Measurements from ENCODE around the gene EFNA3. TPM values are rescaled to one million over a fixed set of nuclear protein-coding genes. Genes with fewer than 3 reads are reported as not detected.

EFNA3 gene
- polyA plus RNA-seq, 3 donors, result 0.45 to 1.7 (median 0.92) TPM

GRCh38 chr1:155108296-155108695 is 29.7 kb downstream of the EFNA3 start:
- no peaks in the 10 kb centered on the region for H3K36me3 ChIP-seq (replicated peaks in 1 of 2; ENCODE audit: control insufficient read depth in 1 of 2, insufficient read depth in 2 of 2, low read length in 2 of 2)
- Mint-ChIP-seq H3K27ac (peak overlapping the region in 1 of 7 donors; percentile 33), H3K4me1 (peaks cover 17% of the 10 kb centered on the region), H3K9me3 (no peaks in the 10 kb centered on the region), H3K27me3 (ENCODE audit: low read depth in 3 of 3) (peaks cover 0 to 8% (median 5%) of the 10 kb centered on the region in 3 donors), H3K36me3 (no peaks in the 10 kb centered on the region), H3K4me3 (no peak overlapping the region)
- H3K4me3 ChIP-seq (replicated peaks in 1 of 3; ENCODE audit: low read depth in 2 of 3, low read length in 3 of 3), result no peak overlapping the region
- H2AFZ ChIP-seq (ENCODE audit: insufficient read depth, low read depth, low read length, poor library complexity, severe bottlenecking), result no peak overlapping the region
- no peaks in the 10 kb centered on the region for H3K9me3 ChIP-seq (replicated peaks in 1 of 2; ENCODE audit: control insufficient read depth in 1 of 2, insufficient read depth in 1 of 2, low read length in 2 of 2)
- no peaks in the 10 kb centered on the region for H3K79me2 ChIP-seq (ENCODE audit: insufficient read depth, low read length)
- no peak for TF ChIP-seq CTCF (IDR thresholded peaks at IDR 0.05)
- H3K4me1 ChIP-seq (ENCODE audit: control insufficient read depth in 1 of 2, insufficient read depth in 2 of 2, low read length in 2 of 2), result peaks cover 5% of the 10 kb centered on the region in 2 donors
- H3K27me3 ChIP-seq (ENCODE audit: control insufficient read depth in 2 of 2, insufficient read depth in 2 of 2, low read length in 2 of 2), result no peaks in the 10 kb centered on the region
- DNase-seq, result no peak
- WGBS (ENCODE audit: insufficient coverage), result 95% methylated on average over 4 of the region's 5 CpGs
- no peak overlapping the region for H3K4me2 ChIP-seq (replicated peaks; ENCODE audit: extremely low read depth, low read length, poor library complexity, severe bottlenecking)
- intact Hi-C loops (cut with micrococcal nuclease), result no loop called here
- H3K9ac ChIP-seq (ENCODE audit: insufficient read depth, low read length, poor library complexity, severe bottlenecking), result no peak overlapping the region
- H3K27ac ChIP-seq (ENCODE audit: low read depth in 1 of 2, low read length in 2 of 2), result no peak overlapping the region
- no peaks in the 10 kb centered on the region for H4K20me1 ChIP-seq (ENCODE audit: insufficient read depth, low read length)

GRCh38 chr1:155110381-155110780 is 31.7 kb downstream of the EFNA3 start:
- no peak overlapping the region for H3K4me3 Mint-ChIP-seq
- no peaks in the 10 kb centered on the region for H3K79me2 ChIP-seq (ENCODE audit: insufficient read depth, low read length)
- no peak overlapping the region for H3K27ac Mint-ChIP-seq
- peaks cover 12% of the 10 kb centered on the region for H3K4me1 Mint-ChIP-seq
- H3K4me2 ChIP-seq (replicated peaks; ENCODE audit: extremely low read depth, low read length, poor library complexity, severe bottlenecking), result no peak overlapping the region
- no peaks in the 10 kb centered on the region for H3K27me3 ChIP-seq (ENCODE audit: control insufficient read depth in 2 of 2, insufficient read depth in 2 of 2, low read length in 2 of 2)
- H3K27ac ChIP-seq (ENCODE audit: low read depth in 1 of 2, low read length in 2 of 2), result no peak overlapping the region
- peaks cover 0 to 3% (median 0%) of the 10 kb centered on the region in 7 donors for H3K9me3 Mint-ChIP-seq
- WGBS (ENCODE audit: insufficient coverage), result 100% methylated on average over 3 of the region's 8 CpGs
- H3K9ac ChIP-seq (ENCODE audit: insufficient read depth, low read length, poor library complexity, severe bottlenecking), result no peak overlapping the region
- H3K36me3 Mint-ChIP-seq, result no peaks in the 10 kb centered on the region
- no peaks in the 10 kb centered on the region for H4K20me1 ChIP-seq (ENCODE audit: insufficient read depth, low read length)
- peaks cover 0 to 2% of the 10 kb centered on the region in 2 donors for H3K4me1 ChIP-seq (ENCODE audit: control insufficient read depth in 1 of 2, insufficient read depth in 2 of 2, low read length in 2 of 2)
- H3K4me3 ChIP-seq (replicated peaks in 1 of 3; ENCODE audit: low read depth in 2 of 3, low read length in 3 of 3), result no peak overlapping the region
- H3K9me3 ChIP-seq (replicated peaks in 1 of 2; ENCODE audit: control insufficient read depth in 1 of 2, insufficient read depth in 1 of 2, low read length in 2 of 2), result no peaks in the 10 kb centered on the region
- peaks cover 0 to 9% (median 4%) of the 10 kb centered on the region in 3 donors for H3K27me3 Mint-ChIP-seq (ENCODE audit: low read depth in 3 of 3)
- H2AFZ ChIP-seq (ENCODE audit: insufficient read depth, low read depth, low read length, poor library complexity, severe bottlenecking), result no peak overlapping the region
- TF ChIP-seq CTCF (IDR thresholded peaks at IDR 0.05), result no peak
- H3K36me3 ChIP-seq (replicated peaks in 1 of 2; ENCODE audit: control insufficient read depth in 1 of 2, insufficient read depth in 2 of 2, low read length in 2 of 2), result no peaks in the 10 kb centered on the region
- DNase-seq, result no peak
- intact Hi-C loops (cut with micrococcal nuclease), result no loop called here

Measured in CD14-positive monocyte (primary cell).